Neural cell (in vitro differentiated cells): ENCODE measurements around the gene KLK8.

Source experiments
- TAF1 ChIP-seq: IDR thresholded peaks from 2 replicates; pipeline ENCODE4 v1.6.1; 2012; ENCODE audit warnings: low read depth
- TF ChIP-seq, protein P1 (sequence below): fragments of 450-650 bp; IDR thresholded peaks from 2 replicates; pipeline ENCODE4 v1.5.1; 2014; ENCODE audit warnings: antibody characterized with exemption, mild to moderate bottlenecking, moderate library complexity; ENCODE audit not compliant: poor library complexity, severe bottlenecking

DNA sequence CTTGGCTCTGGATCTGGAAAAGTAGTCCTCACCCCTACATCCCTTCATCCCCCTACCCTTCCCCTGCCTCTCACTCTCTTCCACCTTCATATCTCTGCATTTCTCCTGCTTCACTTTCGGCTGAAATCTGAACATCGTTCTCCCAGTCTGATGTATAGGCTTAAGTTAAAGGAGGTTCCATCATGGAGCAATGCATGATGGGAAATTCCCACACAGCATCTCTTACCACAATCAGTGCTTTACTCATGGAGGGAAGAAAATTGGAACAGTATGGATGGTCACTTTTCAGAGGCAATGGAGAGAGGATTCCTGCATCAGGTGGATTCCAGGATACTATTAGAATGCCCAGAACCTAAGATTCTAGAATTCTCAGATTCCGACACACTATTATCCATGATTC lies 6.1 kb upstream of the KLK8 start:
- TF ChIP-seq, protein P1, sequence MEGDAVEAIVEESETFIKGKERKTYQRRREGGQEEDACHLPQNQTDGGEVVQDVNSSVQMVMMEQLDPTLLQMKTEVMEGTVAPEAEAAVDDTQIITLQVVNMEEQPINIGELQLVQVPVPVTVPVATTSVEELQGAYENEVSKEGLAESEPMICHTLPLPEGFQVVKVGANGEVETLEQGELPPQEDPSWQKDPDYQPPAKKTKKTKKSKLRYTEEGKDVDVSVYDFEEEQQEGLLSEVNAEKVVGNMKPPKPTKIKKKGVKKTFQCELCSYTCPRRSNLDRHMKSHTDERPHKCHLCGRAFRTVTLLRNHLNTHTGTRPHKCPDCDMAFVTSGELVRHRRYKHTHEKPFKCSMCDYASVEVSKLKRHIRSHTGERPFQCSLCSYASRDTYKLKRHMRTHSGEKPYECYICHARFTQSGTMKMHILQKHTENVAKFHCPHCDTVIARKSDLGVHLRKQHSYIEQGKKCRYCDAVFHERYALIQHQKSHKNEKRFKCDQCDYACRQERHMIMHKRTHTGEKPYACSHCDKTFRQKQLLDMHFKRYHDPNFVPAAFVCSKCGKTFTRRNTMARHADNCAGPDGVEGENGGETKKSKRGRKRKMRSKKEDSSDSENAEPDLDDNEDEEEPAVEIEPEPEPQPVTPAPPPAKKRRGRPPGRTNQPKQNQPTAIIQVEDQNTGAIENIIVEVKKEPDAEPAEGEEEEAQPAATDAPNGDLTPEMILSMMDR = no peak
- no peak for TF ChIP-seq TAF1
